ENCODE data around the gene TMEM168. TPM values are rescaled to one million over a fixed set of nuclear protein-coding genes. Genes with fewer than 3 reads are reported as not detected.

The TMEM168 gene
- total RNA-seq, 3 donors from 2014 or later: 23.4 to 36.7 (median 28.2) TPM

- TF ChIP-seq POLR2A (IDR thresholded peaks at IDR 0.05) (no peak), POLR2AphosphoS5 (IDR thresholded peaks at IDR 0.05) (no peak), CTCF (IDR thresholded peaks at IDR 0.05) (no peak)
- peaks cover 0 to 4% of the 10 kb centered on the region in 2 donors for H3K9me3 ChIP-seq
Measured at GRCh38 chr7:112714917-112715316, 75.3 kb downstream of the TMEM168 start.

More at GRCh38 chr7:112714917-112715316, 75.3 kb downstream of the TMEM168 start:
- DNase-seq (ENCODE audit: low spot score in 2 of 2): no peak
- H3K27me3 ChIP-seq: no peaks in the 10 kb centered on the region
- no peaks in the 10 kb centered on the region for H3K36me3 ChIP-seq
- no peaks in the 10 kb centered on the region for H3K4me1 ChIP-seq
- intact Hi-C loops (cut with DNase I; ENCODE audit: low total_unique reads): no loop called here
- H3K27ac ChIP-seq: no peak overlapping the region
- no peak overlapping the region for H3K4me3 ChIP-seq

Data from breast epithelium (tissue), 4 donors.